Measurements from ENCODE around the gene IRF9. TPM values are rescaled to one million over a fixed set of nuclear protein-coding genes. Genes with fewer than 3 reads are reported as not detected.

The IRF9 gene
- total and polyA plus RNA-seq, 2 of the 13 experiments (the other 11 are each of a cell fraction or from before 2014, with no cell fraction given) = 14.9 to 49.7 TPM

DNA sequence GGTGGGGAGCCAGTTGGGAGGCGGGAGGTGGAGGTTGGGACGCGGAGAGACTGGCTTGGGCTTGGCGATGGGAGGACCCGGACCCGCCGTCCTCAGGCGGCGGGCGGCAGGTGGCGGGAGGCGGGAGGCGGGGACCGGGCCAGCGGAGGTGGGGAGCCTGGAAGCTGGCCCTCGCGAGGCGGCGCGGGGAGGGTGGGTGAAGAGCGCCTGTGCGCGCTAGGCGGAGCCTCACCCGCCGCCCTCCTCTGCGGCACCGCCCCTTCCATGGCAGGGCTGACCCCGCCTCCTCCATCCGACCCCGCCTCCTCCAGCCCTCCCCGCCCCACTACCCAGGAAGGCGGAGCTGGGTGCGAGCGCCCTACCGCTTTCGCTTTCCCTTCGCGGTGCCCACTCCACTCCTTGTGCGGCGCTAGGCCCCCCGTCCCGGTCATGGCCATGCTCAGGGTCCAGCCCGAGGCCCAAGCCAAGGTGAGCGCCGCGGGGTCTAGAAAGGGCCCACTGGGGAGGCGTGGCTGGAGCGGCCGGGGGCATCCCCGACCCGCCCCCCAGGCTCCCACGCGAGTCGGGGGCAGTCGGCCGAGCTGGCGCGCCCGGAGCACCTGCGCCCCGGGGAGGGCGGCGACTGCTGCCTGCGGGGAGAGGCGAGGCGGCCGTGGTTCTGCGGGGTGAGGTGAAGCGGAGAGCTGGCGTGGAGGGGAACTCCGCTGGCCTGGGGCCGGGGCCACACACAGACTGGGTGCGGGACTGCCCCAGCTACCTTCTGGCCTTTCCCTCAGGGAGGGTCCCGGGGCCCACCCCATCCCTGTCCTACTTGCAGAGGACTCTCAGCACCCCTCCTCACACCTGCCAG is 25.0 kb upstream of the IRF9 start, which contains the start of gene PSME1 (continued):
- TF ChIP-seq AKAP8 (CRISPR knock-in tag; IDR thresholded peaks at IDR 0.05) (peak; percentile 5; the same call in 1 of the 2 replicates), KDM1A (CRISPR knock-in tag; IDR thresholded peaks at IDR 0.05) (no peak; the same call in 1 of the 2 replicates), ZSCAN30 (CRISPR knock-in tag; IDR thresholded peaks at IDR 0.05) (no peak)
- TF ChIP-seq, protein P1, sequence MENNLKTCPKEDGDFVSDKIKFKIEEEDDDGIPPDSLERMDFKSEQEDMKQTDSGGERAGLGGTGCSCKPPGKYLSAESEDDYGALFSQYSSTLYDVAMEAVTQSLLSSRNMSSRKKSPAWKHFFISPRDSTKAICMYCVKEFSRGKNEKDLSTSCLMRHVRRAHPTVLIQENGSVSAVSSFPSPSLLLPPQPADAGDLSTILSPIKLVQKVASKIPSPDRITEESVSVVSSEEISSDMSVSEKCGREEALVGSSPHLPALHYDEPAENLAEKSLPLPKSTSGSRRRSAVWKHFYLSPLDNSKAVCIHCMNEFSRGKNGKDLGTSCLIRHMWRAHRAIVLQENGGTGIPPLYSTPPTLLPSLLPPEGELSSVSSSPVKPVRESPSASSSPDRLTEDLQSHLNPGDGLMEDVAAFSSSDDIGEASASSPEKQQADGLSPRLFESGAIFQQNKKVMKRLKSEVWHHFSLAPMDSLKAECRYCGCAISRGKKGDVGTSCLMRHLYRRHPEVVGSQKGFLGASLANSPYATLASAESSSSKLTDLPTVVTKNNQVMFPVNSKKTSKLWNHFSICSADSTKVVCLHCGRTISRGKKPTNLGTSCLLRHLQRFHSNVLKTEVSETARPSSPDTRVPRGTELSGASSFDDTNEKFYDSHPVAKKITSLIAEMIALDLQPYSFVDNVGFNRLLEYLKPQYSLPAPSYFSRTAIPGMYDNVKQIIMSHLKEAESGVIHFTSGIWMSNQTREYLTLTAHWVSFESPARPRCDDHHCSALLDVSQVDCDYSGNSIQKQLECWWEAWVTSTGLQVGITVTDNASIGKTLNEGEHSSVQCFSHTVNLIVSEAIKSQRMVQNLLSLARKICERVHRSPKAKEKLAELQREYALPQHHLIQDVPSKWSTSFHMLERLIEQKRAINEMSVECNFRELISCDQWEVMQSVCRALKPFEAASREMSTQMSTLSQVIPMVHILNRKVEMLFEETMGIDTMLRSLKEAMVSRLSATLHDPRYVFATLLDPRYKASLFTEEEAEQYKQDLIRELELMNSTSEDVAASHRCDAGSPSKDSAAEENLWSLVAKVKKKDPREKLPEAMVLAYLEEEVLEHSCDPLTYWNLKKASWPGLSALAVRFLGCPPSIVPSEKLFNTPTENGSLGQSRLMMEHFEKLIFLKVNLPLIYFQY (CRISPR knock-in tag; IDR thresholded peaks at IDR 0.05; ENCODE audit: borderline replicate concordance) = peak; percentile 85; the same call in 1 of the 2 replicates

DNA sequence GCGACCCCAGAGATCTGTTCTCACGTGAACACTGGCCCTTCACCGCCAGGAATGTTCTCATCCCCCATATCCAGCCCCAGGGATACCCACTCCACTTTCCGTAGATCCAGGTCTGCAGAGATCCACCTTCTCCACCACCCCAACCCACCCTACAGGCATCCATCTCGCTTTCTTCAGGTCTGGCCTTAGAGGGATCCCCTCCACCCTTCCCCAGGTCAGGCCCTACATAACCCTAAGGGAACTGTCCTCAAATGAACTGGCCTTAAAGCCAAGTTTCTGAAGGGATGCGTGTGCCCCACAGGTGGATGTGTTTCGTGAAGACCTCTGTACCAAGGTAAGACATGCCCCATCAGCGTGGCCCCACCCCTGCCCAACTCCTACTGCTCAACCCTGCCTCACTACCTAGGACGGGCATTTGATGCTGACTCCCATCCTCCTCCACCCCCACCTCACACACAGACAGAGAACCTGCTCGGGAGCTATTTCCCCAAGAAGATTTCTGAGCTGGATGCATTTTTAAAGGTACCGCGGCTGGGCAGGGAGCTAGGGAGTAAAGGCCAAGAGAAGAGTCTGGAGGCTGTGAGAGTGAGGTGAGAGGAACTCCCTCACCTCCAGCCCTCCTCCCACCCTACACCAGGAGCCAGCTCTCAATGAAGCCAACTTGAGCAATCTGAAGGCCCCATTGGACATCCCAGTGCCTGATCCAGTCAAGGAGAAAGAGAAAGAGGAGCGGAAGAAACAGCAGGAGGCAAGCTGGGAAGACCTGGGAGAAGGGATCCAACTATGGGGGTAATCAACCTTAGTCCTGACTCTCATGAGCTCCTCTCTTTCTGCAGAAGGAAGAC is 24.2 kb upstream of the IRF9 start:
- ChIA-PET CTCF (ENCODE audit: low intra/inter-chr PET ratio, low total read pairs) (interaction anchor here (2.1 kb wide), 1 partner anchor 24 kb away, joined by 6 read pairs; the partner anchor contains the start of gene IRF9), POLR2A (interaction anchor here (1.0 to 22.7 kb wide), 19 partner anchors 10 to 527 kb away, joined by 3 to 977 read pairs (median 9); partner anchors contain the start of genes CARMIL3, CHMP4A, CIDEB and DCAF11)
- peak overlapping the region; percentile 97 for H3K4me2 ChIP-seq (ENCODE audit: low read depth, low read length)
- ATAC-seq (no peak), DNase-seq (ENCODE audit: low spot score) (no peak), FAIRE-seq (no peak)
- peak overlapping the region; percentile 91 to 98 (median 93) for H3K4me3 ChIP-seq (replicated peaks in 1 of 3; ENCODE audit: insufficient read depth in 1 of 3, low read depth in 2 of 3, low read length in 3 of 3)
- peaks cover 11% of the 10 kb centered on the region for H4K20me1 ChIP-seq (ENCODE audit: insufficient read depth, low read length)
- H3K36me3 ChIP-seq (replicated peaks in 1 of 2; ENCODE audit: control insufficient read depth in 1 of 2, insufficient read depth in 2 of 2, low read length in 2 of 2) = peaks cover 17 to 25% of the 10 kb centered on the region in 2 experiments
- no TSS peak for BruUV-seq (replicated peaks)
- intact Hi-C loops (cut with micrococcal nuclease; ENCODE audit: unreplicated experiment) (loop anchor here (1.0 kb wide), 2 partner anchors 23 to 24 kb away; partner anchors contain the start of genes DCAF11, IRF9 and NRL), in situ Hi-C loops (cut with HindIII; ENCODE audit: extremely low pct_ligation_motif_present, low pct_unique_long_range_greater_than_20kb) (loop anchor here (25.0 kb wide), 1 partner anchor 825 kb away; the partner anchor contains the start of genes BCL2L2, PABPN1 and PPP1R3E)
- H2AFZ ChIP-seq (ENCODE audit: low read length) = no peak overlapping the region
- peak overlapping the region; percentile 75 for H3K27ac ChIP-seq (ENCODE audit: extremely low read length, insufficient read depth, low read length)
- H3K27me3 ChIP-seq (ENCODE audit: control insufficient read depth in 1 of 2, insufficient read depth in 2 of 2, low read length in 2 of 2) = no peaks in the 10 kb centered on the region; a peak in 1 of 5 replicates
- H3K4me1 ChIP-seq (ENCODE audit: insufficient read depth, low read length) = peaks cover 57% of the 10 kb centered on the region
- no peaks in the 10 kb centered on the region for H3K9me3 ChIP-seq (ENCODE audit: low read length)
- H3K79me2 ChIP-seq (ENCODE audit: insufficient read depth, low read length) = peaks cover 44% of the 10 kb centered on the region
- WGBS (ENCODE audit: low lambda C conversion rate) = 40% methylated on average over 13 of the region's 13 CpGs
- H3K9ac ChIP-seq (ENCODE audit: insufficient read depth, low read depth, low read length) = peak overlapping the region; percentile 94
- TF ChIP-seq, protein P2, sequence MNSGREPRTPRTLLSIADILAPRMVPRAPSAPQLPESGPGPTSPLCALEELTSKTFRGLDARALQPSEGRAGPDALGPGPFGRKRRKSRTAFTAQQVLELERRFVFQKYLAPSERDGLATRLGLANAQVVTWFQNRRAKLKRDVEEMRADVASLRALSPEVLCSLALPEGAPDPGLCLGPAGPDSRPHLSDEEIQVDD (CRISPR knock-in tag; IDR thresholded peaks at IDR 0.05; ENCODE audit: borderline replicate concordance) = 0 out of 2 replicates have a peak, but pooled peaks have one; percentile 12
- TF ChIP-seq ZKSCAN1 (IDR thresholded peaks at IDR 0.05; ENCODE audit: low read length) = no peak
- no peak for TF ChIP-seq ZNF282 (IDR thresholded peaks at IDR 0.05; ENCODE audit: partially characterized antibody)
- TF ChIP-seq, protein P3, sequence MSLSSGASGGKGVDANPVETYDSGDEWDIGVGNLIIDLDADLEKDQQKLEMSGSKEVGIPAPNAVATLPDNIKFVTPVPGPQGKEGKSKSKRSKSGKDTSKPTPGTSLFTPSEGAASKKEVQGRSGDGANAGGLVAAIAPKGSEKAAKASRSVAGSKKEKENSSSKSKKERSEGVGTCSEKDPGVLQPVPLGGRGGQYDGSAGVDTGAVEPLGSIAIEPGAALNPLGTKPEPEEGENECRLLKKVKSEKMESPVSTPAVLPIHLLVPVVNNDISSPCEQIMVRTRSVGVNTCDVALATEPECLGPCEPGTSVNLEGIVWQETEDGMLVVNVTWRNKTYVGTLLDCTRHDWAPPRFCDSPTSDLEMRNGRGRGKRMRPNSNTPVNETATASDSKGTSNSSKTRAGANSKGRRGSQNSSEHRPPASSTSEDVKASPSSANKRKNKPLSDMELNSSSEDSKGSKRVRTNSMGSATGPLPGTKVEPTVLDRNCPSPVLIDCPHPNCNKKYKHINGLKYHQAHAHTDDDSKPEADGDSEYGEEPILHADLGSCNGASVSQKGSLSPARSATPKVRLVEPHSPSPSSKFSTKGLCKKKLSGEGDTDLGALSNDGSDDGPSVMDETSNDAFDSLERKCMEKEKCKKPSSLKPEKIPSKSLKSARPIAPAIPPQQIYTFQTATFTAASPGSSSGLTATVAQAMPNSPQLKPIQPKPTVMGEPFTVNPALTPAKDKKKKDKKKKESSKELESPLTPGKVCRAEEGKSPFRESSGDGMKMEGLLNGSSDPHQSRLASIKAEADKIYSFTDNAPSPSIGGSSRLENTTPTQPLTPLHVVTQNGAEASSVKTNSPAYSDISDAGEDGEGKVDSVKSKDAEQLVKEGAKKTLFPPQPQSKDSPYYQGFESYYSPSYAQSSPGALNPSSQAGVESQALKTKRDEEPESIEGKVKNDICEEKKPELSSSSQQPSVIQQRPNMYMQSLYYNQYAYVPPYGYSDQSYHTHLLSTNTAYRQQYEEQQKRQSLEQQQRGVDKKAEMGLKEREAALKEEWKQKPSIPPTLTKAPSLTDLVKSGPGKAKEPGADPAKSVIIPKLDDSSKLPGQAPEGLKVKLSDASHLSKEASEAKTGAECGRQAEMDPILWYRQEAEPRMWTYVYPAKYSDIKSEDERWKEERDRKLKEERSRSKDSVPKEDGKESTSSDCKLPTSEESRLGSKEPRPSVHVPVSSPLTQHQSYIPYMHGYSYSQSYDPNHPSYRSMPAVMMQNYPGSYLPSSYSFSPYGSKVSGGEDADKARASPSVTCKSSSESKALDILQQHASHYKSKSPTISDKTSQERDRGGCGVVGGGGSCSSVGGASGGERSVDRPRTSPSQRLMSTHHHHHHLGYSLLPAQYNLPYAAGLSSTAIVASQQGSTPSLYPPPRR (CRISPR knock-in tag; IDR thresholded peaks at IDR 0.05; ENCODE audit: borderline replicate concordance) = peak; percentile 39; the same call in 1 of the 2 replicates

Measured in HepG2 (cell line).